MM.1S (cell line): ENCODE data around the gene B4GALT6.

Source experiments
- CTCF ChIP-seq: fragments of 300-600 bp; sonication (generic); IDR thresholded peaks from 2 replicates; pipeline ENCODE4 v1.5.1; 2016; ENCODE audit warnings: antibody characterized with exemption, low read length, mixed read lengths
- EZH2 ChIP-seq: fragments of 300-600 bp; sonication (generic); optimal IDR thresholded peaks from 2 replicates; pipeline ENCODE3; 2017; ENCODE audit warnings: low read depth, mild to moderate bottlenecking, antibody characterized with exemption, low read length, mixed read lengths

DNA sequence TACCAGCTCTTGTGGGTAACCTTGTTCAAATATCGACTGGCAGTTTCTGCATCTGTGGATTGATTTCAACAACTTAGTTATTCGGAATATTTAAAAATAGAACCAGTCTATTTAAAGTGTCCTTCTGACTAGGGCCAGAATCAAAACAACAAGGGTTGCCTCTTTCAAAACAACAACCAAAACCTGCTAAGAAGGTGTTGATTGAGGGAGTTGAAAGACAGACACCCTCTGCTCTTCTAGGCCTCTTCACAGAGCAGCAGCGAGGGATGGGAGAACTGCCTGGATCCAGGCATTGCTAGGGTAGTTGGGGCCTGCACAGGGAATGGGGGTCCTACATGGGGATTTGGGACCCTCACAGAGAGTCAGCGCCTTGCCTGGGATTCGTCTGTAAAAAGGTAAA, 72.9 kb downstream of the B4GALT6 start:
- TF ChIP-seq CTCF (no peak), EZH2 (no peak)
